Testis (tissue), 3 donors: Measurements from ENCODE around the gene CELSR1. TPM values are rescaled to one million over a fixed set of nuclear protein-coding genes. Genes with fewer than 3 reads are reported as not detected.

Experiments used
- DNase-seq: peaks from one replicate; pipeline ENCODE4 v3.0.0-alpha.2; 2019
- H3K27ac ChIP-seq, 2 donors: fragments of 200-600 bp; sonication (generic); one replicate each; pipeline ENCODE4 v1.5.1; 2019
- H3K27me3 ChIP-seq: fragments of 200-600 bp; sonication (generic); one replicate; pipeline ENCODE4 v1.5.1; 2019
- H3K36me3 ChIP-seq: fragments of 200-600 bp; sonication (generic); one replicate; pipeline ENCODE4 v1.5.1; 2017; ENCODE audit warnings: low read depth; ENCODE audit errors: missing control alignments
- H3K4me1 ChIP-seq: fragments of 200-600 bp; sonication (generic); one replicate; pipeline ENCODE4 v1.5.1; 2019
- H3K4me3 ChIP-seq, 2 donors: fragments of 200-600 bp; sonication (generic); one replicate each; pipeline ENCODE4 v1.5.1; 2017 to 2019
- H3K9me3 ChIP-seq: fragments of 200-600 bp; sonication (generic); one replicate; pipeline ENCODE4 v1.5.1; 2017
- POLR2A ChIP-seq: fragments of 450-650 bp; IDR thresholded peaks from one replicate; pipeline ENCODE4 v1.6.1; 2017; ENCODE audit warnings: antibody characterized with exemption, mild to moderate bottlenecking, moderate library complexity
- WGBS, 2 donors: methylation state at CpG; one replicate each; pipeline ENCODE4 v1.1.5; 2018; 5-methylcytosine and 5-hydroxymethylcytosine counted together
- intact Hi-C: fragments of 100-400 bp; cut with DNase I; formaldehyde crosslinking; loops from one replicate; pipeline ENCODE4 v1.15.1; 2023; ENCODE audit warnings: low total_unique reads
- polyA plus RNA-seq: library from polyadenylated mRNA; stranded (reverse); fragments of 350-450 nt; fragmentation: Illumina TruSeq; extraction: RNeasy Lipid Tissue Mini Kit (QIAGEN cat#74804); gene quantifications from one replicate; pipeline ENCODE4 v1.2.3, GENCODE V29; 2014; ENCODE audit warnings: low read depth, low replicate concordance; ENCODE audit not compliant: insufficient read depth
- total RNA-seq, 2 donors: library from RNA; depleted of rRNA; stranded (reverse); fragments of >200 nt; gene quantifications; one replicate each; pipeline ENCODE4 v1.2.3, GENCODE V29; 2016
- TF ChIP-seq, protein P1 (sequence below), 3 experiments: fragments of 450-650 bp in 2 of 3; fragments of 200-600 bp in 1 of 3; sonication (generic) in 1 of 3; IDR thresholded peaks; one replicate each; pipeline ENCODE4 v1.5.1; 2016 to 2019; ENCODE audit warnings: antibody characterized with exemption in 3 of 3, mild to moderate bottlenecking in 2 of 3, moderate library complexity in 1 of 3

The CELSR1 gene
- total and polyA plus RNA-seq, 3 donors from 2014 or later, result 5.6 to 21.5 (median 13.8) TPM

- TF ChIP-seq, protein P1, sequence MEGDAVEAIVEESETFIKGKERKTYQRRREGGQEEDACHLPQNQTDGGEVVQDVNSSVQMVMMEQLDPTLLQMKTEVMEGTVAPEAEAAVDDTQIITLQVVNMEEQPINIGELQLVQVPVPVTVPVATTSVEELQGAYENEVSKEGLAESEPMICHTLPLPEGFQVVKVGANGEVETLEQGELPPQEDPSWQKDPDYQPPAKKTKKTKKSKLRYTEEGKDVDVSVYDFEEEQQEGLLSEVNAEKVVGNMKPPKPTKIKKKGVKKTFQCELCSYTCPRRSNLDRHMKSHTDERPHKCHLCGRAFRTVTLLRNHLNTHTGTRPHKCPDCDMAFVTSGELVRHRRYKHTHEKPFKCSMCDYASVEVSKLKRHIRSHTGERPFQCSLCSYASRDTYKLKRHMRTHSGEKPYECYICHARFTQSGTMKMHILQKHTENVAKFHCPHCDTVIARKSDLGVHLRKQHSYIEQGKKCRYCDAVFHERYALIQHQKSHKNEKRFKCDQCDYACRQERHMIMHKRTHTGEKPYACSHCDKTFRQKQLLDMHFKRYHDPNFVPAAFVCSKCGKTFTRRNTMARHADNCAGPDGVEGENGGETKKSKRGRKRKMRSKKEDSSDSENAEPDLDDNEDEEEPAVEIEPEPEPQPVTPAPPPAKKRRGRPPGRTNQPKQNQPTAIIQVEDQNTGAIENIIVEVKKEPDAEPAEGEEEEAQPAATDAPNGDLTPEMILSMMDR (IDR thresholded peaks at IDR 0.05), result no peak
- no peak for TF ChIP-seq POLR2A
- Histone ChIP-seq H3K4me3 (no peak overlapping the region), H3K4me1 (no peaks in the 10 kb centered on the region), H3K27me3 (no peaks in the 10 kb centered on the region), H3K27ac (no peak overlapping the region), H3K36me3 (no peaks in the 10 kb centered on the region), H3K9me3 (no peaks in the 10 kb centered on the region)
- intact Hi-C loops, result no loop called here
- 72 to 78% methylated on average over 18 to 23 of the region's 24 CpGs for WGBS, 2 donors
- no peak for DNase-seq
These were observed 120.4 kb downstream of the CELSR1 start for GRCh38 chr22:46416891-46417580.

DNA sequence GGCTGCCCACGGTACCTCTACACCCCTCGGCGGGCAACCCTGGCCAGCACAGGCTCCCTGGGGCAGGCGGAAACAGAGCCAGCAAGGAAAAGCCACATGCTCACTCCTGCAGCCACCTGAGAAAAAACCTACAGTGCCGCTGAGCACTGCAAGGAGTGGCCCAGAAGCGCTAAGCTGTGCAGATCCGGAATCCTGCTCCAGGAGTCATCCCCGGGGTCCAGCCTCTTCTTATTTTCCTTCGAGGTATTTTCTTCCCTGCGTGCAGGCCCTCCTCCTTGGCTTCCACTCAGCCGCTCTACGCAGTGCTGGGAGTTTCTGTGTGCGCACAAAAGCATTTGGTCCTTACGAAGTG lies 120.9 kb downstream of the CELSR1 start:
- TF ChIP-seq POLR2A, result no peak
- TF ChIP-seq, protein P1 (IDR thresholded peaks at IDR 0.05), result no peak
- WGBS, 2 donors, result 80 to 91% methylated on average over 10 to 14 of the region's 14 CpGs
- DNase-seq, result no peak

DNA sequence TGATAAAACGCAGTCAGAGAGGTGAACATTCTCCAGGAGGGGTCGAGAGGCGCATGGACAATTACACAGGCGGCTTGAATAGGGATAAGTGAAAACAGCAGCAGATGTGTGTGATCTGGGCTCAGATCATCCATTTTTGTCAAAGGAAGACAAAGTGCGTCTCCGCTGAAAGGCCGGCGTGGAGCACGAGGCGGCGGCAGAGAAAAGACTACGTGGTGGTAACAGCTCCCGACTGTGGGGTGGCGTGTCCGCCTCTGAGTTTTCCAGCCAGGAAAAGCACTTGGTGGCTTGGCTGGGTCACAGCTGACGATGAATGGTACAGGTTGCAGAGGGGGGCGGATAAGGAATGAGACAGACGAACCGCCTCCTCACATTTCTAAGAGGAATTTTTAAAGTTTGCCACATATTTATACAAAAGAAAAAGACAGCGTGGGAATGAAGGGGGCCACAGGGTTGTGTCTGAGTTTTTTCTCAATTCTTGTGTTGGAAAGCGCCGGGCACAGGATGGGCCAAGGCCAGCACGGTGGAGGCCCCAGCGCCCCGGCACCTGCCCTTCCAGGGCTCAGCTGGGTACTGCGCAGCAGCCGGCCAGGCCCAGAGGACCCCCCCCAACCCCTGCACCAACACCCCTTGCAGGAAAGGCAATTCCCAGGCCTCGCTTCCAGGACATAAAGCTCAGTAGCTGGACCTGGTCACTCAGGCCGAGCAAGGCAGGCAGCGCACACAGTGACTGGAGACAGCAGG lies 121.5 kb downstream of the CELSR1 start:
- H3K27ac ChIP-seq, result no peak overlapping the region
- no peaks in the 10 kb centered on the region for H3K9me3 ChIP-seq
- H3K4me3 ChIP-seq, result no peak overlapping the region
- WGBS, 2 donors, result 69 to 78% methylated on average over 26 to 30 of the region's 30 CpGs
- H3K27me3 ChIP-seq, result no peaks in the 10 kb centered on the region
- H3K4me1 ChIP-seq, result no peaks in the 10 kb centered on the region
- H3K36me3 ChIP-seq, result no peaks in the 10 kb centered on the region
- TF ChIP-seq, protein P1 (IDR thresholded peaks at IDR 0.05), result no peak
- no peak for TF ChIP-seq POLR2A
- intact Hi-C loops, result no loop called here
- no peak for DNase-seq

More for the DNA sequence above, 120.9 kb downstream of the CELSR1 start:
- Histone ChIP-seq H3K27me3 (no peaks in the 10 kb centered on the region), H3K9me3 (no peaks in the 10 kb centered on the region), H3K36me3 (no peaks in the 10 kb centered on the region), H3K27ac (no peak overlapping the region), H3K4me3 (no peak overlapping the region), H3K4me1 (no peaks in the 10 kb centered on the region)
- intact Hi-C loops, result no loop called here

DNA sequence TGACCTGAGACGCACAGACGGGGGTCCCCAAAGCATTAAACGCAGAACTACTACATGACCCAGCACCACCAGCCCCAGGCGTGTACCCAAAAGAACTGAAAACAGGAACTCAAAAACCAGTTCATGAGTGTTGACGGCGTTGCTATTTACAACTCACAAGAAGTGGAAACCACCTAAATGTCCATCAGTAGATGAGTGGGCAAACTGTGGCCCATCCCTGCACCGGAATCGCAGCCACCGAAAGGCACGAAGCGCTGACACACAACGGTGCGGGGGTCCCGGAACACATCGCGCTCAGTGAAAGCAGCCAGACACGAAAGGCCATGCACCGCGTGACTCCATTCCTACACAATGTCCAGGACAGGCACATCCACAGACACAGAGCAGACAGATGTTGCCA lies 122.7 kb downstream of the CELSR1 start:
- Histone ChIP-seq H3K27me3 (no peaks in the 10 kb centered on the region), H3K4me1 (no peaks in the 10 kb centered on the region), H3K9me3 (no peaks in the 10 kb centered on the region), H3K36me3 (no peaks in the 10 kb centered on the region), H3K4me3 (no peak overlapping the region), H3K27ac (no peak overlapping the region)
- WGBS, 2 donors, result 92 to 96% methylated on average over 17 to 19 of the region's 19 CpGs
- TF ChIP-seq, protein P1 (IDR thresholded peaks at IDR 0.05), result no peak
- intact Hi-C loops, result no loop called here
- no peak for DNase-seq
